Activated CD8-positive, alpha-beta T cell treated with anti-CD3 and anti-CD28 coated beads for 36 hours (primary cell): ENCODE results near the gene MYO3B. TPM values are rescaled to one million over a fixed set of nuclear protein-coding genes. Genes with fewer than 3 reads are reported as not detected.
A peak's percentile ranks its signal among the peaks of the same experiment; 100 is the strongest.

Source experiments
- ATAC-seq: fragments of 200-7000 bp; cut with Tn5 transposase; one replicate; pipeline ENCODE4 v1.10.0; 2021; ENCODE audit warnings: mild to moderate bottlenecking, moderate library complexity
- CTCF ChIA-PET: fragments of 350-600 bp; sonication (Branson Sonifier 250); formaldehyde crosslinking; loops from one replicate; lab custom pipeline; 2021; ENCODE audit warnings: antibody characterized with exemption; lab: Charles Lee
- POLR2A ChIA-PET: fragments of 350-600 bp; sonication (Branson Sonifier 250); formaldehyde crosslinking; loops from one replicate; lab custom pipeline; 2021; ENCODE audit warnings: antibody characterized with exemption; lab: Charles Lee
- DNase-seq: peaks from one replicate; pipeline ENCODE4 v3.0.0-alpha.2; 2020
- H3K27ac Mint-ChIP-seq: one replicate; pipeline ENCODE4 v1.8.0; 2021; ENCODE audit warnings: mild to moderate bottlenecking, mixed read lengths
- H3K27me3 Mint-ChIP-seq: one replicate; pipeline ENCODE4 v1.8.0; 2021; ENCODE audit warnings: mixed read lengths
- H3K36me3 Mint-ChIP-seq: one replicate; pipeline ENCODE4 v1.8.0; 2021; ENCODE audit warnings: low read depth, mixed read lengths
- H3K4me1 Mint-ChIP-seq: one replicate; pipeline ENCODE4 v1.8.0; 2021; ENCODE audit warnings: low read depth, mixed read lengths
- H3K4me3 Mint-ChIP-seq: one replicate; pipeline ENCODE4 v1.8.0; 2021; ENCODE audit warnings: mild to moderate bottlenecking, moderate library complexity, mixed read lengths
- H3K9me3 Mint-ChIP-seq: one replicate; pipeline ENCODE4 v1.8.0; 2021; ENCODE audit warnings: mixed read lengths
- CTCF ChIP-seq: fragments of 200-600 bp; IDR thresholded peaks from one replicate; pipeline ENCODE4 v1.8.0; 2022; ENCODE audit warnings: antibody characterized with exemption, mild to moderate bottlenecking
- intact Hi-C: fragments of 100-400 bp; cut with micrococcal nuclease; formaldehyde crosslinking; loops from one replicate; pipeline ENCODE4 v1.10.0; 2022
- total RNA-seq, 2 experiments: library from RNA; stranded (reverse); gene quantifications; one replicate each; pipeline ENCODE4 v1.2.3, GENCODE V29; 2021

The MYO3B gene
- total RNA-seq, 2 experiments from 2014 or later: 0.09 to 0.20 TPM

GRCh38 chr2:170391697-170392096, 213.8 kb downstream of the MYO3B start:
- TF ChIP-seq CTCF: no peak
- POLR2A ChIA-PET: no interaction called here
- H3K36me3 Mint-ChIP-seq: no peaks in the 10 kb centered on the region
- intact Hi-C loops: no loop called here
- no peak overlapping the region for H3K27ac Mint-ChIP-seq
- CTCF ChIA-PET: interaction anchor here (1.2 to 3.3 kb wide), 3 partner anchors 17 to 421 kb away, joined by 5 to 17 read pairs (median 6); no protein-coding TSS in a partner anchor
- no peak overlapping the region for H3K4me3 Mint-ChIP-seq
- H3K9me3 Mint-ChIP-seq: no peaks in the 10 kb centered on the region
- DNase-seq (no peak), ATAC-seq (no peak)
- no peaks in the 10 kb centered on the region for H3K4me1 Mint-ChIP-seq
- peaks cover 29% of the 10 kb centered on the region for H3K27me3 Mint-ChIP-seq

GRCh38 chr2:170393861-170394498, 216.0 kb downstream of the MYO3B start:
- ChIA-PET CTCF (interaction anchor here (2.6 kb wide), 1 partner anchor 16 kb away, joined by 9 read pairs; no protein-coding TSS in a partner anchor), POLR2A (no interaction called here)
- ATAC-seq (no peak), DNase-seq (no peak)
- Mint-ChIP-seq H3K4me3 (no peak overlapping the region), H3K4me1 (no peaks in the 10 kb centered on the region), H3K27ac (no peak overlapping the region), H3K36me3 (no peaks in the 10 kb centered on the region), H3K27me3 (peaks cover 26% of the 10 kb centered on the region), H3K9me3 (no peaks in the 10 kb centered on the region)
- TF ChIP-seq CTCF: no peak
- intact Hi-C loops: no loop called here

GRCh38 chr2:170394641-170395387, 216.9 kb downstream of the MYO3B start:
- DNase-seq (no peak), ATAC-seq (no peak)
- ChIA-PET POLR2A (no interaction called here), CTCF (interaction anchor here (2.6 kb wide), 1 partner anchor 15 kb away, joined by 9 read pairs; no protein-coding TSS in a partner anchor)
- Mint-ChIP-seq H3K36me3 (no peaks in the 10 kb centered on the region), H3K27ac (no peak overlapping the region), H3K27me3 (peaks cover 23% of the 10 kb centered on the region), H3K9me3 (no peaks in the 10 kb centered on the region), H3K4me3 (no peak overlapping the region), H3K4me1 (no peaks in the 10 kb centered on the region)
- TF ChIP-seq CTCF: peak; percentile 27
- intact Hi-C loops: no loop called here

GRCh38 chr2:170396799-170397459, 219.0 kb downstream of the MYO3B start:
- Mint-ChIP-seq H3K27ac (no peak overlapping the region), H3K27me3 (peaks cover 26% of the 10 kb centered on the region), H3K9me3 (no peaks in the 10 kb centered on the region), H3K4me3 (no peak overlapping the region), H3K36me3 (no peaks in the 10 kb centered on the region), H3K4me1 (no peaks in the 10 kb centered on the region)
- intact Hi-C loops: no loop called here
- POLR2A ChIA-PET: no interaction called here
- CTCF ChIA-PET: interaction anchor here (0.7 to 1.8 kb wide), 7 partner anchors 12 to 419 kb away, joined by 3 to 6 read pairs (median 3); no protein-coding TSS in a partner anchor
- no peak for ATAC-seq
- TF ChIP-seq CTCF: no peak
- no peak for DNase-seq
